H1 (cell line): ENCODE results near the gene KRT5. TPM values are rescaled to one million over a fixed set of nuclear protein-coding genes. Genes with fewer than 3 reads are reported as not detected.

Source experiments
- CTCF ChIA-PET: fragments of 300-600 bp; sonication (Branson Sonifier 250); formaldehyde crosslinking; loops from one replicate; lab custom pipeline; 2021; ENCODE audit not compliant: partially characterized antibody; lab: Charles Lee
- POLR2A ChIA-PET: fragments of 300-600 bp; sonication (Branson Sonifier 250); formaldehyde crosslinking; loops from one replicate; lab custom pipeline; 2021; ENCODE audit warnings: inconsistent platforms; ENCODE audit not compliant: partially characterized antibody; lab: Charles Lee
- DNase-seq, 2 experiments: peaks; one replicate each; pipeline versions ENCODE4 v3.0.0 to v3.0.0-alpha.2; 2010 to 2022; ENCODE audit warnings: low spot score in 2 of 2, low read depth in 1 of 2, mixed read lengths in 1 of 2
- FAIRE-seq: peaks from 2 replicates; lab custom pipeline; 2011; peaks lifted over from hg19 to GRCh38; lab: Jason Lieb, UNC
- H2AFZ ChIP-seq: 2 replicates; pipeline ENCODE4 v1.8.1; 2012; ENCODE audit warnings: low read length, inconsistent platforms
- H2AK5ac ChIP-seq: 2 replicates; pipeline ENCODE4 v1.6.1; 2013; ENCODE audit warnings: low read depth, low read length
- H2BK120ac ChIP-seq: replicated peaks from 2 replicates; pipeline ENCODE3; 2013; ENCODE audit warnings: low read depth, low read length, inconsistent platforms
- H2BK12ac ChIP-seq: 2 replicates; pipeline ENCODE4 v1.6.1; 2013; ENCODE audit warnings: low read depth, low read length
- H2BK15ac ChIP-seq: 2 replicates; pipeline ENCODE4 v1.6.1; 2013; ENCODE audit warnings: low read length
- H2BK20ac ChIP-seq: 2 replicates; pipeline ENCODE4 v1.6.1; 2013; ENCODE audit warnings: low read length
- H2BK5ac ChIP-seq: 2 replicates; pipeline ENCODE4 v1.6.1; 2013; ENCODE audit warnings: low read depth, low read length
- H3K14ac ChIP-seq: 2 replicates; pipeline ENCODE4 v1.6.1; 2013; ENCODE audit warnings: inconsistent platforms; ENCODE audit not compliant: insufficient read length
- H3K18ac ChIP-seq: 2 replicates; pipeline ENCODE4 v1.6.1; 2013; ENCODE audit warnings: low read length; ENCODE audit errors: extremely low read depth
- H3K23ac ChIP-seq: 2 replicates; pipeline ENCODE4 v1.6.1; 2013; ENCODE audit warnings: inconsistent platforms; ENCODE audit not compliant: insufficient read length
- H3K23me2 ChIP-seq: 2 replicates; pipeline ENCODE4 v1.6.1; 2013; ENCODE audit warnings: low read depth, low read length
- H3K27ac ChIP-seq: 2 replicates; pipeline ENCODE4 v1.6.1; 2011; ENCODE audit warnings: low read depth, low read length, inconsistent platforms
- H3K27me3 ChIP-seq, 4 experiments: replicated peaks in 1 of 4; 1 replicate in 1 of 4; 2 replicates in 3 of 4; pipeline versions ENCODE4 v1.6.1 to v1.8.1; 2011 to 2013; ENCODE audit warnings: low read length in 3 of 4, mild to moderate bottlenecking in 3 of 4, inconsistent platforms in 2 of 4, mixed read lengths in 2 of 4, moderate library complexity in 1 of 4; ENCODE audit not compliant: control insufficient read depth in 3 of 4, insufficient read depth in 3 of 4; ENCODE audit errors: extremely low read depth in 1 of 4
- H3K36me3 ChIP-seq, 4 experiments: 2 replicates each; pipeline versions ENCODE4 v1.6.1 to v1.8.1; 2011 to 2013; ENCODE audit warnings: mild to moderate bottlenecking in 4 of 4, low read length in 3 of 4, moderate library complexity in 2 of 4, control low read depth in 1 of 4, inconsistent platforms in 1 of 4; ENCODE audit not compliant: insufficient read depth in 4 of 4, control insufficient read depth in 2 of 4
- H3K4ac ChIP-seq: replicated peaks from 2 replicates; pipeline ENCODE3; 2013; ENCODE audit warnings: low read length, low read depth, mixed read lengths, inconsistent platforms; ENCODE audit not compliant: insufficient read length
- H3K4me1 ChIP-seq, 4 experiments: replicated peaks in 1 of 4; 1 replicate in 1 of 4; 2 replicates in 3 of 4; pipeline versions ENCODE4 v1.6.1 to v1.8.1; 2011 to 2013; ENCODE audit warnings: low read length in 3 of 4, inconsistent platforms in 2 of 4, mixed read lengths in 1 of 4; ENCODE audit not compliant: insufficient read depth in 4 of 4, control insufficient read depth in 3 of 4
- H3K4me2 ChIP-seq, 2 experiments: 2 replicates each; pipeline versions ENCODE4 v1.6.1 to v1.8.1; 2011 to 2013; ENCODE audit warnings: low read depth in 2 of 2, low read length in 2 of 2, control low read depth in 1 of 2, inconsistent platforms in 1 of 2, mild to moderate bottlenecking in 1 of 2; ENCODE audit not compliant: insufficient read depth in 1 of 2
- H3K4me3 ChIP-seq, 4 experiments: fragments of 200-600, 300-600 bp in 1 of 4; sonication (generic), shearing (Covaris generic), sonication (Bioruptor Twin) in 1 of 4; 2 replicates each; pipeline versions ENCODE4 v1.5.1 to v1.8.1; 2011 to 2016; ENCODE audit warnings: low read length in 4 of 4, low read depth in 3 of 4, control low read depth in 2 of 4, inconsistent platforms in 2 of 4, mild to moderate bottlenecking in 2 of 4, mixed read lengths in 1 of 4, moderate library complexity in 1 of 4; ENCODE audit not compliant: insufficient read depth in 2 of 4; ENCODE audit errors: extremely low read depth in 1 of 4
- H3K56ac ChIP-seq: replicated peaks from 2 replicates; pipeline ENCODE3; 2013; ENCODE audit warnings: low read depth, mild to moderate bottlenecking, mixed read lengths, low read length, inconsistent platforms; ENCODE audit not compliant: insufficient read length
- H3K79me1 ChIP-seq: 2 replicates; pipeline ENCODE4 v1.6.1; 2013; ENCODE audit warnings: low read depth, low read length, control low read depth
- H3K79me2 ChIP-seq, 2 experiments: 2 replicates each; pipeline versions ENCODE4 v1.6.1 to v1.8.1; 2012 to 2013; ENCODE audit warnings: low read length in 2 of 2, mild to moderate bottlenecking in 2 of 2, inconsistent platforms in 1 of 2; ENCODE audit not compliant: insufficient read depth in 2 of 2, control insufficient read depth in 1 of 2
- H3K9ac ChIP-seq, 4 experiments: replicated peaks in 1 of 4; 1 replicate in 1 of 4; 2 replicates in 3 of 4; pipeline versions ENCODE4 v1.6.1 to v1.8.1; 2011 to 2013; ENCODE audit warnings: low read depth in 3 of 4, low read length in 3 of 4, control low read depth in 2 of 4, mild to moderate bottlenecking in 2 of 4, moderate library complexity in 2 of 4, inconsistent platforms in 1 of 4; ENCODE audit errors: extremely low read depth in 1 of 4
- H3K9me3 ChIP-seq, 2 experiments: 2 replicates each; pipeline versions ENCODE4 v1.6.1 to v1.8.1; 2012 to 2013; ENCODE audit warnings: mild to moderate bottlenecking in 2 of 2, moderate library complexity in 2 of 2, control low read depth in 1 of 2, inconsistent platforms in 1 of 2, low read depth in 1 of 2, low read length in 1 of 2, mixed read lengths in 1 of 2; ENCODE audit not compliant: insufficient read depth in 2 of 2
- H4K20me1 ChIP-seq, 2 experiments: replicated peaks in 1 of 2; 2 replicates each; pipeline versions ENCODE3 to v1.8.1; 2011 to 2013; ENCODE audit warnings: inconsistent platforms in 2 of 2, low read length in 2 of 2, mild to moderate bottlenecking in 1 of 2; ENCODE audit not compliant: insufficient read depth in 2 of 2, control insufficient read depth in 1 of 2
- H4K5ac ChIP-seq: 2 replicates; pipeline ENCODE4 v1.6.1; 2013; ENCODE audit warnings: low read length, low read depth, mixed read lengths, inconsistent platforms; ENCODE audit not compliant: insufficient read length
- H4K8ac ChIP-seq: 2 replicates; pipeline ENCODE4 v1.8.0; 2013; ENCODE audit warnings: mild to moderate bottlenecking, moderate library complexity, low read length, inconsistent platforms; ENCODE audit not compliant: insufficient read depth; ENCODE audit errors: extremely low read depth
- H4K91ac ChIP-seq: replicated peaks from 2 replicates; pipeline ENCODE3; 2013; ENCODE audit warnings: low read length, mixed read lengths, inconsistent platforms; ENCODE audit not compliant: insufficient read length
- ASH2L ChIP-seq: fragments of 200-600, 300-600 bp; sonication (generic); IDR thresholded peaks from one replicate; pipeline ENCODE4 v1.7.1; 2017; ENCODE audit warnings: low read length
- ATF2 ChIP-seq: IDR thresholded peaks from 2 replicates; pipeline ENCODE4 v1.6.1; 2012; ENCODE audit warnings: low read length, inconsistent platforms
- BACH1 ChIP-seq: IDR thresholded peaks from 2 replicates; pipeline ENCODE4 v1.6.1; 2012; ENCODE audit warnings: low read length, improper control_type of control experiment
- CEBPB ChIP-seq: IDR thresholded peaks from 2 replicates; pipeline ENCODE4 v1.6.1; 2012; ENCODE audit warnings: low read depth, low read length
- EGR1 ChIP-seq: IDR thresholded peaks from 2 replicates; pipeline ENCODE4 v1.6.1; 2011; ENCODE audit warnings: low read depth, low read length, borderline replicate concordance
- MAX ChIP-seq: IDR thresholded peaks from 2 replicates; pipeline ENCODE4 v1.6.1; 2012; ENCODE audit warnings: inconsistent platforms
- PHF8 ChIP-seq: fragments of 200-600 bp; sonication (generic); conservative IDR thresholded peaks from 2 replicates; pipeline ENCODE4 v1.7.1; 2012; ENCODE audit warnings: low read depth, mild to moderate bottlenecking, inconsistent platforms, low read length, moderate library complexity
- RBBP5 ChIP-seq: IDR thresholded peaks from 2 replicates; pipeline ENCODE4 v1.7.1; 2012; ENCODE audit warnings: low read depth, mild to moderate bottlenecking, inconsistent platforms, low read length, moderate library complexity, borderline replicate concordance
- RFX5 ChIP-seq: IDR thresholded peaks from 2 replicates; pipeline ENCODE4 v1.6.1; 2011; ENCODE audit warnings: low read depth, low read length, improper control_type of control experiment, borderline replicate concordance
- TBP ChIP-seq: IDR thresholded peaks from 2 replicates; pipeline ENCODE4 v1.6.1; 2011; ENCODE audit warnings: low read depth, low read length, improper control_type of control experiment
- TCF12 ChIP-seq: IDR thresholded peaks from 2 replicates; pipeline ENCODE4 v1.6.1; 2011; ENCODE audit warnings: low read depth, mild to moderate bottlenecking, low read length
- WGBS, 2 experiments: shearing (Covaris generic) in 1 of 2; methylation state at CpG; one replicate each; pipeline versions ENCODE4 v1.1.6 to v1.1.7; 2013 to 2015; ENCODE audit warnings: low lambda C conversion rate in 2 of 2, mixed read lengths in 2 of 2, inconsistent platforms in 1 of 2, low coverage in 1 of 2, missing lambda C conversion rate in 1 of 2; ENCODE audit not compliant: insufficient replicate concordance in 2 of 2, insufficient coverage in 1 of 2, insufficient read length in 1 of 2; ENCODE audit errors: extremely low coverage in 1 of 2, missing lambda C conversion rate in 1 of 2; 5-methylcytosine and 5-hydroxymethylcytosine counted together
- polyA plus RNA-seq, 7 experiments: library from polyadenylated mRNA; depleted of rRNA in 3 of 7; stranded (reverse) in 5 of 7; unstranded in 2 of 7; fragments of >200 nt in 5 of 7; fragments of 200-250 nt in 2 of 7; gene quantifications; 1 replicate in 5 of 7; 2 replicates in 1 of 7; 4 replicates in 1 of 7; pipeline versions ENCODE4 v1.2.1 to v1.2.3, GENCODE V29; 2011 to 2013; ENCODE audit warnings: missing spikeins in 2 of 7, mixed read lengths in 2 of 7
- total RNA-seq: library from RNA; stranded (reverse); fragmentation: NEBNext Ultra II Directional; extraction: Animal tissue kit (Norgen Biotek cat#: 25700); gene quantifications from 2 replicates; pipeline ENCODE4 v1.2.1, GENCODE V29; 2021

Gene KRT5
- total and polyA plus RNA-seq, 2 of the 8 experiments (the other 6 are each of a cell fraction or from before 2014, with no cell fraction given): 0.18 TPM; not detected in 1

GRCh38 chr12:52533686-52534470, 13.7 kb upstream of the KRT5 start:
- Histone ChIP-seq H3K27ac (no peak overlapping the region), H4K20me1 (no peaks in the 10 kb centered on the region), H3K14ac (no peak overlapping the region), H3K4me2 (no peak overlapping the region), H2BK20ac (no peak overlapping the region), H2BK15ac (no peak overlapping the region), H3K4me1 (no peaks in the 10 kb centered on the region), H4K5ac (no peak overlapping the region), H3K56ac (no peak overlapping the region), H3K4me3 (no peak overlapping the region), H3K9me3 (no peaks in the 10 kb centered on the region), H2BK12ac (no peak overlapping the region), H3K79me1 (no peaks in the 10 kb centered on the region), H3K9ac (no peak overlapping the region), H2AFZ (no peak overlapping the region), H3K23ac (no peak overlapping the region), H2BK5ac (no peak overlapping the region), H2AK5ac (no peak overlapping the region), H3K18ac (no peak overlapping the region), H3K79me2 (no peaks in the 10 kb centered on the region), H2BK120ac (no peak overlapping the region), H4K8ac (no peak overlapping the region), H3K36me3 (no peaks in the 10 kb centered on the region), H3K27me3 (no peaks in the 10 kb centered on the region), H3K23me2 (no peaks in the 10 kb centered on the region), H4K91ac (no peak overlapping the region), H3K4ac (no peak overlapping the region)
- no peak for FAIRE-seq
- DNase-seq: no peak
- POLR2A ChIA-PET: no interaction called here
- WGBS, 2 experiments: 85% methylated on average over 10 of the region's 10 CpGs; no CpG with 5 or more reads in 1 of the 2 experiments
- no peak for TF ChIP-seq CEBPB
- no peak for TF ChIP-seq BACH1
- no peak for TF ChIP-seq TBP
- TF ChIP-seq PHF8: no peak
- TF ChIP-seq ATF2: no peak
- TF ChIP-seq ASH2L: no peak
- TF ChIP-seq RBBP5: no peak
- no peak for TF ChIP-seq MAX
- TF ChIP-seq TCF12: no peak
- no peak for TF ChIP-seq RFX5
- TF ChIP-seq EGR1: no peak
- CTCF ChIA-PET: interaction anchor here (0.9 to 5.4 kb wide), 9 partner anchors 11 to 155 kb away, joined by 3 to 27 read pairs (median 4); partner anchors contain the start of gene KRT5
